Fibroblast of skin of back (primary cell): ENCODE data around the gene HMGA1. TPM values are rescaled to one million over a fixed set of nuclear protein-coding genes. Genes with fewer than 3 reads are reported as not detected.

Source experiments
- DNase-seq: peaks from one replicate; pipeline ENCODE4 v3.0.0-alpha.2; 2013
- polyA plus RNA-seq, 2 experiments: library from polyadenylated mRNA; unstranded; fragments of 120-200 nt; gene quantifications; one replicate each; pipeline ENCODE4 v1.2.1, GENCODE V29; 2013; ENCODE audit not compliant: insufficient read length in 2 of 2

HMGA1 gene, protein sequence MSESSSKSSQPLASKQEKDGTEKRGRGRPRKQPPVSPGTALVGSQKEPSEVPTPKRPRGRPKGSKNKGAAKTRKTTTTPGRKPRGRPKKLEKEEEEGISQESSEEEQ
- 615 TPM for polyA plus RNA-seq (2013, experiment 1 of 2; ENCODE audit: insufficient read length)
- 179 TPM for polyA plus RNA-seq (2013, experiment 2 of 2; ENCODE audit: insufficient read length)

DNA sequence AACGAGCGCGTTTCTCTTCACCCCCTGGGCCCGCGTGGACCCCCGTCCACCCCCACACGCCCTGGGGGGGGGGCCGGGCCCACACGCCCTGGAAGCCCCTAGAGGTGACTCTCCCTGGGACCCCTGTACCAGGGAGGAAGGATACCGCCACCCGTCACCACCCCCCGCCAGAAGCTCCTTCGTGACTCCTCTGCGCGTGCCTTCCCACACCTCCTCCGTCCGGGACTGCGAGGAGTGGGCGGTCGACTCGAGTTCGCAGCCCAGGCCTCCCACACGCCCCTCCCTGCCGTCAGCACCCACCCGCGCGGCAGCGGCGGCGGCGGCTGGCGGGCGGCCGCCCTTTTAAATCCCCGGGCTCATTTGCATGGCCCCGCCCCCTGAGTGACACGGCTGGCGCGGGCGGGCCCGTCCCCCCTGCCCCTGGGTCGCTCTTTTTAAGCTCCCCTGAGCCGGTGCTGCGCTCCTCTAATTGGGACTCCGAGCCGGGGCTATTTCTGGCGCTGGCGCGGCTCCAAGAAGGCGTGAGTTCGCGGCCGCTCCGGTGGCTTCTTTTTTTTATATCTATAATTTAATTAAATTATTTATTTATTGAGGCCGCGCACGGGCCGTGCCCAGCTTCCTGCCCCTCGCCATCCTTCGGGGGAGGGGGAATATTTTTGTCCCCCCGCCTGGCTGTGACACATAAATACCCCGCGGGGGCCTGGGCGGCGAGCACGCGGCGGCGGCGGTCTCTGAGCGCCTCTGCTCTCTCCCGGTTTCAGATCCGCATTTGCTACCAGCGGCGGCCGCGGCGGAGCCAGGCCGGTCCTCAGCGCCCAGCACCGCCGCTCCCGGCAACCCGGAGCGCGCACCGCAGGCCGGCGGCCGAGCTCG, at the start of gene HMGA1:
TSS of gene HMGA1 (plus strand) at position 431 of the 873 bp plus-strand sequence. CDS start 3,908 bp downstream, outside the sequence.
- DNase-seq, result peak; percentile 91

DNA sequence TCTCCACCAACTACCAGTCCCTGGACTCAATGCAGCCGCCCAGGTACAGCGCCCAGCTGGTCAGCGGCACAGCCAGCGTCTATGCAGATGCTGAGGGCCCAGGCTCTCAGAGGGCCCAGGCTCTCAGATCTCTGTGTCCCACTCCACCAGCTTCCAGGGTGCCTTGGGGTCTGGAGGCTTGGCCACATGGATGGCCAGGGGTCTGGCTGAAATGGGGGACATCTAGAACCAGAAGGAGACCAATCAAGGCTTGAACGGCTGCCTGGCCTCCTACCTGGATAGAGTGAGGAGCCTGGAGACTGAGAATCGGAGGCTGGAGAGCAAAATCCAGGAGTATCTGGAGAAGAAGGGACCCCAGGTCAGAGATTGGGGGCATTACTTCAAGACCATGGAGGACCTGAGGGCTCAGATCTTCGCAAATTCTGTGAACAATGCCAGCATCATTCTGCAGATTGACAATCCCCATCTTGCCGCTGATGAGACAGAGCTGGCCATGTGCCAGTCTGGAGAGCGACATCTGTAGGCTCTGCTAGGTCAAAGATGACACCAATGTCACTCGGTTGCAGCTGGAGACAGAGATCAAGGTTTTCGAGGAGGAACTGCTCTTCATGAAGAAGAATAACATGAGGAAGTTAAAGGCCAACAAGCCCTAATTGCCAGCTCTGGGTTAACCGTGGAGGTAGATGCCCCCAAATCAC, 46.7 kb upstream of the HMGA1 start:
- no peak for DNase-seq

DNA sequence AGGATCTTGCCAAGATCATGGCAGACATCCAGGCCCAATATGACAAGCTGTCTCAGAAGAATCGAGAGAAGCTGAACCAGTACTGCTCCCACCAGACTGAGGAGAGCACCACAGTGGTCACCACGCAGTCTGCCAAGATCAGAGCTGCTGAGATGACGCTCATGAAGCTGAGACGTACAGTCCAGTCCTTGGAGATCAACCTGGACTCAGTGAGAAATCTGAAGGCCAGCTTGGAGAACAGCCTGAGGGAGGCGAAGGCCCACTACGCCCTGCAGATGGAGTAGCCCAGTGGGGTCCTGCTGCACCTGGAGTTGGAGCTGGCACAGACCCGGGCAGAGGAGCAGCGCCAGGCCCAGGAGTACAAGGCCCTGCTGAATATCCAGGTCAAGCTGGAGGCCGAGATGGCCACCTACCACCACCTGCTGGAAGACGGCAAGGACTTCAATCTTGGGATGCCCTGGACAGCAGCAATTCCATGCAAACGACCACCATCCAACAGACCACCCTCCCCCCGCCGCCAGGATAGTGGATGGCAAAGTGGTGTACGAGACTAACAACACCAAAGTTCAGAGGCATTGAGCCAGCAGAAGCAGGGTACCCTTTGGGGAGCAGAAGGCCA, 46.1 kb upstream of the HMGA1 start:
- DNase-seq, result no peak

DNA sequence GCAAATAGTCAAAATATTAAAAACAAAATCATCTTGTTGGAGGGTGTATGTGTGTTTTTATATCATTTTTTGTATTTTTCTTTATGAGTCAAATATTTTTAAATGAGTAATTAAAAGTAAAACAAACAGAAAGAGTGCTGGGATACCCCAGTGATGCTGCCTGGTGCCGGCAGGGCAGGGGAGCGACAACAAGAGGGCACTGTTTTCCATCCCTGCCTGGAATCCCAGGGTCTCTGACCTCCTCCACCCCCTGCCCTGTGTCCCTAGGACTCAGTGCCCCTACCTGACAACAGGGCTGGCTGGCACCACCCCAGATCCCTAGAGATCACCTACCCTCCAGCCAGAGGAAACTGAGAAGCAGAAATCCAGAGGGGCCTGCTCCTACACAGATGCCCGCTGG, 41.9 kb upstream of the HMGA1 start:
- no peak for DNase-seq

DNA sequence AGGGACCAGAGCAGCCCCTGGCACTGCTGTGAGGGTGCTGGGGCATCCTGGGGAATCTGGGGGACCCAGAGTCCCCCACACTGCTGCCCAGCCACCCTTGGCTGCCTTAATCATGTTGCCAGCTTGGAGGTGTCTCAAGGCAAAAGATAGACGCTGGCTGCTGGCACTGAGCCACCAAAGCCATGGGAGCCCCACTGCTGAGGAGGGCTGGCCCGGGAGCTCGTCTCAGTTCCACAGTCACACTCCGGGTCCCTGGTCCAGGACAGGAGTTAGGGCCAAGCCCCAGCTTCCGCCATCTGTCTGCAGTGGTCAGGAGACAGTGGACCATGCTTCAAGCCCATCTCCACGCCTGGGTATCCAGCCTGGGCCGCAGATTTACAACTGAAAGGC, 41.0 kb upstream of the HMGA1 start:
- no peak for DNase-seq

DNA sequence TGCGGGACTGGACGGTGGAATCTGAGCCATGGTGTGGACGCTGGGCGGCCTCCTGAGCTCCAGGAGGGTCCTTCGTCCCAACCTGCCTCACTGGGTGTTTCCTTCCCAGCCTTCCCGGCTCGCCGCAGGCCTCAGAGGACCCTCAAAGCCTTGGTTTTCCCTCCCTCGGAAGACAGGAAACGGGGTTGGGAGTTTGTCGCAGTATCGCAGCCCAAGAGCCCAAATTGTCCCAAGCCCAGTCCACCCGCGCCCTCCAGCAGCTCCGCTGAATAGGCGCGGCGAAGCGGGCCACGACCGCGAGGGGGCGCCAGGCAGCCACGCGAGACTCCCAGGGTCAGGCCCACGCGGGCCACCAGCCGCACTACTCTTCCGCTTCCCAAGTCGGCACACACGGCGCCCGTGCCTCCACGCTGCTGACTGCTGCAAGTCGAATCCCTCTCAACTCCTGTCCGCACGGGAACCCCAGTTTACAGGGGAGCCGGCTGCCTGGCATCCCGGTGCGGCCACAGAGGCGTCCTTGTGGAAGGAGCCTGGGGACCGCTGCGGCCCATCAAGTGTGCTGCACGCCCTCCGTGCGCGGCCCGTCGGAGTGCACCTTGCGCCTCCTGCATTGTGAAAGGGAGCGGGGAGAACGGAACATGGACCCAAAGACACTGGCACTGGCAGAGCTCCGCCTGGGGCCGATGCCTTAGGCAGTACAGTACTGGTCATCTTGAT, 40.4 kb upstream of the HMGA1 start:
- peak; percentile 56 for DNase-seq

DNA sequence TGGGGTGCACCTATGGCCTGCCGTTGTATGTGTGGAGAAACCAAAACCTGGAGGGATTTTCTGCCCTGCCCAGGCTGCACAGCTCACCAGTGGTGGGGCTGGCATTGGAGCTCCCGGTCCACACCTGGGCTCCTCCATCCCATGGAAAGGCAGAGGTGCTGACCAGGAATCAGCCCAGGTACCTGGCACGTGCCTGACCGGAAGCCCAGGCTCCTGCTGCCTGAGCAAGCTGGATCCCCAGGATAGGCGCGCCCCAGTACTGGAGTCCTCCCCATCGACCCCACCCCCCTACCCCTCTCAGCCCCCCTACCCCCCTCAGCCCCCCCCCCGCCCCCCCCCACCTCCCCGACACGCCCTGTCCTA, 39.9 kb upstream of the HMGA1 start:
- DNase-seq, result no peak

DNA sequence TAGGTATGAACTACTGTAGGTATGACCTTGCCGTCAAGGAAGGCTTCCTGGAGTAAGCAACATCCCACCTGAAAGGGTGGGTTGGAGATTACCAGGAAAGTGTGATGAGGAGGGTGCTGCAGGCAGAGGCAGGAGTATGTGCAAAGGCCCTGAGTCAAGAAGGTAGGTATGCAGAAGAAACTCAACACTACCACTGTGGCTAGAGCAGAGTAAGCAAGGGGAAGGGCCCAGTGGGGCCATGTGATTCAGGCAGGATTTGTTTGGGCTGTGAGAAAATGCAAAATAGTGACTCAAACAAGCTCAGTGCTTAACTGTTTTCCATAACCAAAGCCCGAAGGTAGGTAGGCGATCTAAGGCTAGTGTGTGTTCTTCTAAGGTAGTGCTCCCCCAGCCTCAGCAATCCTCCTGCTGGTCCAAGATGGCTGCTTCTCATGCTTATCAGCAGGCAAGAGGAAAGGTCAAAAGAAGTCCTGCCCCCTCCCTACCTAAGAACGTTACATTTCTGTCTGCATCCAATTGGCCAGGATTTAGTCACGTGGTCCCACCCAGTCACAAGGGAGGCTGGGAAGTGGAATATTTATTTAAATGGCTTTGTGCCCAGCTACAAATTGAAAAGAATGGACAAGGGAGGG, 36.2 kb upstream of the HMGA1 start:
- DNase-seq, result peak; percentile 21

DNA sequence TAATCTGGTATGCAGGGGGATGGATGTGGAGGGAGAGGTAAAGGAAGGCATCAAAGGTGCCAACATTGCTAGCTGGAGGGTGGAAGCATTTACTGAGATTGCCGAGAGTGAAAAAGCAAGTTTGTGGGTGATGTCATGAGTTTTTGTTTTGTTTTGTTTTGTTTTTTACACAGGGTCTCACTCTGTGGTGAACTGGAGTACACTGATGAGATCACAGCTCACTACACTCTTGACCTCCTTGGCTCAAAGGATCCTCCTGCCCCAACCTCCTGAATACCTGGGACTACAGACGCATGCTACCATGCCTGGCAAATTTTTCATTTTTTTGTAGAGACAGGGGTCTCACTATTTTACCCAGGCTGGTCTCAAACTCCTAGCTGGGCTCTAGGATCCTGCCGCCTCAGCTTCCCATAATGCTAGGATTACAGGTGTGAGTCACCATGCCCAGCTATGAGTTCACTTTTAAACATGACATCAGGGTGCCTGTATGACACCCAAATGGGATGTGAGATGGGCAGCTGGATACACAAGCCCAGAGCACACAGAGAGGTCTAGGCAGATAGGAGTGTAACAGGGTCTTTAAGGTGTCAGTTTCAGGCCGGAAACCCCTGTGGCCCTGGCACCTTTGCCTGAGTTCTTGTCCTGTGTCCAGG, 35.1 kb upstream of the HMGA1 start:
- peak; percentile 16 for DNase-seq

DNA sequence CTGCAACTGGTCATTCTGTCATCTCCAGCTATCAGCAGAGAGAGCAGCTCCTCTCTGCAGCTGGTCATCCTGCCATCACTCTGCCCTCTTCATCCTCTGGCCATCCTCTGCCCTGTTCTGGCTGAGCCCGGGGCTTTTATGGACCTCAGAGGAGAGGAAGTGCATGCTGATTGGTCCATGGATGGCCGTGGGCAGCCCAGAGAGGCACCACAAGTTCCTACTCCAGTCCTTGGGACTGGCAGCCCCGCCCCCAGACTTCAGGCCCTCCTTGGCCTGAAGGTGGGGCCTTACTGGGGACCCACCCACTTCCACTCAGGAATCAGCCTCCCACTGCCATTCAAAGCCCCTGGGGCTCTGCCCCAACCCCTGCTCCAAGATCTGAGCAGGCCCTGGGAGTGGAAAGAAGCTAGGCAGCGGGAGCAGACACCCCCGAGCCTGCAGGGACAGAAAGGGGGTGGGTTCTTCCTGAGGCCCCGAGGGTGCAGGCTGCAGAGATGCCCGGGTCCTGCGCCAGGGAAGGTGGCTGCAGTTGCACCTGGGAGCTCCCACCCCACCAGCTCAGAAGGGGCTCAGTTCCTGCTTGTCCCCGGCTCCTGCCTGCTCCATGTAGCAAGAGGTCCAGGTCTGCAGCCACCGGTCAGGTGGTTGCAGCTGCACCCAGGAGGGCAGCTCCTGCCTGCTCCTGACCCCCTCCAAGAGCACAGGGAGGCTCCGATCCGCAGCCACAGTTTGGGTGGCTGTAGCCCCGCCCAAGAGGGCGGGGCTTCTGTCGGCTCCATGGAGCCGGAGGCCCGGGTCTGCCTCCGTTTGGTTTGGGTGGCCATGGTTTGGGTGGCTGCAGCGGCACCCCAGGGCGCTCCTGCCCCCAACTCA, 34.1 kb upstream of the HMGA1 start:
- DNase-seq, result no peak

DNA sequence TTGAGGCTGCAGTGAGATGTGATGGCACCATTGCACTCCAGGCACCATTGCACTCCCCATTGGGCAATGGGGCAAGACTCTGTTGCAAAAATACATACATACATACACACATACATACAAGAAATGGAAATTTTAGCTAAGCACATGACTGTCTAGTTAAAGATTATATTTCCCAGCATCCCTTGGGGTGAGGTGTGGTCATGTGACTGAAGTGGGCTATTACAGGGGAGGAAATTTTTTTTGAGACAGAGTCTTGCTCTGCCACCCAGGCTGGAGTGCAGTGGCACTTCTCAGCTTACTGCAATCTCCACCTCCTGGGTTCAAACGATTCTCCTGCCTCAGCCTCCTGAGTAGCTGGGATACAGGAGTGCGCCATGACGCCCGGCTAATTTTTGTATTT, 32.0 kb upstream of the HMGA1 start:
- no peak for DNase-seq

DNA sequence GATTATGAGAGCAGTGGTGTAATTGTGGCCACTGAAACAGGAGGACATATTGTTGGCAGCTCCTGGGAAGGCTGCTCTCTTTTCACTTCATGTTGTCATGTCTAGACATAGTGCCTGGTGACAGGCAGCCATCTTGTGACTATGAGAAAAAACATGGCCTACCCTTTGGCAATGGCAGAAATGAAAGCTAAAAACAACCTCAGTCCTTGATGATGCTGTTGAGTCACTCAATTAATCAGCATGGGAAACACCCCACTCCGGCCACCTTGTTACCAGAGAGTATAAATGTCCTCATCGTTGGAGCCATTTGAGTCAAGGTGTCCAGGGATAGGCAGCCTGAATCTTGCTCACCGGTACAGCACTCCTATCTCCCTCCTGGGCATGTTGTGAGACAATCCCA, 31.2 kb upstream of the HMGA1 start:
- no peak for DNase-seq

DNA sequence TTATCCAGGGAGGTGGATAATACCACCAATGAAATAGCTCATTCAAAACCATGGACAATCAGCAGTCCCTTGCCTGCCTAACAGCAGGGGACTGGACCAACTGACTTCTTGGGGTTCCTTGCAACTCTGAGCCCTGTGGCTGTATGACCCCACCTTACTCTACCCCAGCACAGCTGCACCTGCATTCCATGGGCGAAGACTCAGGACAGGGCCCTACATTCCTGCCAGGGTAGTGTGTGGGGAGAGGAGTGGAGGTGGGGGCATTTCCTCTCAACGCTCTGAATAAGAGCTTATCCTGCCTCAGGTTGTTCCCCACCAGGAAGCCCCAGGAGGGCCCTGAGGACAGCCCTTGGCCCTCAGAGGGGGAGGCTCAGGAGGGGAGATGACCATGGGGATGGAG, 30.8 kb upstream of the HMGA1 start:
- no peak for DNase-seq

DNA sequence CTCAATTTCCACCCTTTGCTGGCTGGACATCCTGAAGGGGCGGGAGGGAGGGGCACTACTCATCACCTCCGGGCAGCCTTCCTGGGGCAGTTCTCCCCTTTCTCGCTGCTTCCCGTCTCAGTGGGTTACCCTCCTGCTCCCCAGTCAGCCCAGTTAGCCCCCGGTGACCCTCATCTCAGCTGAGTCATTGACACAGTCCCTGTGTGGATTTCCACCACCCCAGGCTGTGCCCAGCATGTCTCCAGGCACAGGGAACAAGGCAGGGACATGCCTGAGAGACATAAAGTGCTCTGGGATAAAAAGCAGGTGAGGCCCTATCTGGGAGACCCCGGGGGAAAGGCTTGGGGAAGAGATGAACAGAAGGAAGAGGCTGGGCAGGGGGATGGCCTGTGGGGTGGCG, 29.9 kb upstream of the HMGA1 start:
- DNase-seq, result no peak

DNA sequence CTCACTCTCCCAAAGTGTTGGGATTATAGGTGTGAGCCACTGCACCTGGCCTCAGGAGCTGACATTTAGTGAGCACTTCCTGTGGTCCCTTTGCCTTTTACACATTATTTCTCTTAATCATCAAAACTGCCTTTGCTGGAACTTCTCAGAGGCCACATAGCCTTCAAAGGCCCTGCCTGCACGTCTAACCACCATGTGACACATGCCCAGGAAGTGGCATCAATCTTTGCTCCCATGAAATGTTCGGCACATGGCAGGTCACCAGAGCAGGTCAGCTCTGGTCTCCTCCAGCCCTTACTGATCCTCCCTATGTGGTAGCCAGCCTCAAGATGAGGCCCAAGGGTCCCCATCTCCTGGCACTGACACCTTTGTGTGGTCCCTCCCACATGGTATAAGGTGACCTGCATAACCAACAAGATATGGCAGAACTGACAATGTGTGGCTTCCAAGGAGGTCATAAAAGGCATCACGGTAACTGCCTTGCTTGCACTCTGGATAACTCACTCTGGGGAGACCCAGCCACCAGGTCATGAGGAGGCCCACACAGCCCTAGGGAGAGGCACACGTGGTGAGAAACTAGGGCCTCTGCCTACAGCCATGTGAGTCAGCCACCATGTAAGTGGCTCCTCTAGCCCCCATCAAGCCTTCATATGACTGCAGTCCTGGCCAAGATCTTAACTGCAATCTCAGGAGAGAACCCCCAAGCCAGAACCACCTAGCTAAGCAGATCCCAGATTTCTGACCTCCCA, 28.8 kb upstream of the HMGA1 start:
- no peak for DNase-seq

DNA sequence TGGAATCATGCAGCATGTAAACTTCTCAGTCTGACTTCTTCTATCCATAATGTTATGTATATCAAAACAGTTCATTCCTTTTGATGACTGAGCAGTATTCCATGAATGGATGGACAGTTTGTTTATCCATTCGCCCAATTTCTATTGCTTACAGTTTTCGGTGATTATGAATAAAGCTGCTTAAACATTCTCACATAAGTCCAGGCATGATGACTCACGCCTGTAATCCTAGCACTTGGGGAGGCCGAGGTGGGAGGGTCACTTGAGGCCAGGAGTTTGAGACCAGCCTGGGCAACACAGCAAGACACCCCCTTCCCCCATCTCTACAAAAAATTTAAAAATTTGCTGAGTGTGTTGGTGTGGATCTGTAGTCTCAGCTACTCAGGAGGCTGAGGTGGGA, 22.9 kb upstream of the HMGA1 start:
- DNase-seq, result peak; percentile 27

DNA sequence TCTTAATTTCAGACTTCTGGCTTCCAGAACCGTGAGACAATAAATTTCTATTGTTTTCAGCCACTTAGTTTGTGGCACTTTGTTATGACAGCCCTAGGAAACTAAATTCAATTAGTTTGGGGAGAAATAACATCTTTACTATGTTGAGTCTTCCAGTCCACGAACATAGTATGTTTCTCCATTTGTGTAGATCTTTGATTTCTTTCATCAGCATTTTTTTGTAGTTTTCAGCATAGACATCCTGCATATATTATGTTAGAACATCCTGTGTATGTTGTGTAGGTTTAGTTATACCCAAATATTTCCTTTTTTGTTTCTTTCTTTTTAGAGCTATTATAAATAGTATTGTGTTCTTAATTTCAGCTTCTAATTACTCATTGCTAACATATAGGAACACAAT, 18.0 kb upstream of the HMGA1 start:
- no peak for DNase-seq

DNA sequence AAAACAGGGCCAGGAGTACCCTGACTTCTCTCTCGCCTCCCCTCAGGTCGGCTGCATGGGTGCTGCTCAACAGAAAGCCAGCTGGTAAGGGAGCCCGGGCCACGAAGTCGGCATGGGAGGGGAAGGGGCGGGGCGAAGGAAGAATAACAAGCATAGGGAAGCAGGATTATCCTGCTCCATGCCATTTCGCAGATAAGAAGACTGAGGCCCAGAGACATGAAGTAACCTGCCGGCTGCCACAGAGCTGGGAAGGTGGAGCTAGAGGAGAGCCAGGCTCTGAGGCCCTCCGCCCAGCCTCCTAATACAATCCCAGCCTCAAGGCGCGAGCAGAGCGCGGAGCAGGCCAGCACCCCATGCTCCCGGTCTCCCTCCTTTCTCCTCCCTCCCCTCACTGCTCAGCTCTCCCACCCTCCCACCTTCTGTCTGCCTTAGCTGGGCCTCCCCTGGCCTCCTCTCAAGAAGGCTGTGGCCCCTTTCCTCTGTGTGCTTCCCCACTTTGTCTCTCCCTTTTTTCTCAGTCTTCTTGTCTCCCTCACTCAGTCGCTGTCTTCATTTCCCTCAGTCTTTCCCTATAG, 13.2 kb upstream of the HMGA1 start:
- DNase-seq, result no peak
